Stimulated activated CD8-positive, alpha-beta memory T cell treated with anti-CD3 and anti-CD28 coated beads, Interleukin-15, amount 100 ng/mL, for 24 hours (primary cell): Measurements from ENCODE around the gene ITIH3.
"Not testable (repeated sequence)": the region's sequence is repeated elsewhere in the genome, so short reads cannot be mapped to it uniquely, and the experiment has no call there.

Source experiments
- DNase-seq: peaks from one replicate; pipeline ENCODE4 v3.0.0-alpha.2; 2020; ENCODE audit warnings: low read depth

The ITIH3 gene

DNA sequence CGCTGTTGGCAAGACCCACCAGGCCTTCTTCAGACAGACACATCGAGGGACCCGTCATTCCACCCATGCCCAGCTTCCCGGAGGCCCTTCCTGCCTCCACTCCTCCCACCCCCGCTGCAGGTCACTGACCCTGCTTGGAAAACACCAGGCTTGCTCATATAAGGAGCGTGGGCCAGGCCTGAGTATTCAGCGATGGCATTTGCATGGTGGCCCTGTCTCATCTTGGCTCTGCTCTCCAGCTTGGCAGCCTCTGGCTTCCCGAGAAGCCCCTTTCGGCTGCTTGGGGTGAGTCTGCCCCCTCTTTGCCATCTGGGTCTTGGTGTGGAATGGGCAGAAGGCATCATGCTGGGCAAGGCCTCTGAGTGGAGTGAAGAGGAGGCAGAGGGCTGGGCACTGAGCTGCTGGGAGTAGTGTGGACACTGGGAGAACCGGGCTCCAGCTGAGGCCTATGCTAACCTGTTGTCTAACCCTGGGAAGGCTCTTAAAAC, at the start of gene ITIH3:
TSS of gene ITIH3 (plus strand) at position 185 of the 488 bp plus-strand sequence. CDS start at position 193, 8 bp downstream.
- DNase-seq = no peak

DNA sequence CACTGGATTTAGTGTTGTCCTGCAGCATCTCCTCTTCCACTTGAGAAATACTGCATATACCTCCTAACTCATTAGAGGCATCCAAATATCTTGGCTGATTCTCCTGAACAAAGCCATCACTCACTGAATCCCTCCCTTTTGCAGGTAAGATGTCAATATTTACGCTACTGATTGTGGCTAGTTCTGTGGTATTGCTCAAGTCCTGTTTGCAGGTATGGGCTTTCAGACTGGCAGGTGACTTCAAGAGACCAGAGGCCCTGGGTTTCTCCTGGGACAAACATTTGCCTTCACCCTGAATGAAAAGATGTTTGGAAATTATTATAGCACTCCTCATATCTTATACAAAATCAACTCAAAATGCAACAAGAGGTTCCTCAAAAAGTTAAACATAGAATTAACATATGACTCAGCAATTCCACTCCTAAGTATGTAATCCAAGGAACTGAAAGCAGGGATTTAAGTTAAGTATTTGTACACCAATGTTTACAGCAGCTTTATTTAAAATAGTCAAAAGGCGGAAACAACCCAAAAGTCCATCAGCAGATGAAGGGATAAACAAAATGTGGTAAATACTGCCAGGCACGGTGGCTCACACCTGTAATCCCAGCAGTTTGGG, 42.4 kb upstream of the ITIH3 start:
- DNase-seq = no peak

GRCh38 chr3:52754373-52754772, 40.2 kb upstream of the ITIH3 start:
- DNase-seq = no peak

- no peak for DNase-seq
Observed at GRCh38 chr3:52756141-52756540, 38.5 kb upstream of the ITIH3 start.

DNA sequence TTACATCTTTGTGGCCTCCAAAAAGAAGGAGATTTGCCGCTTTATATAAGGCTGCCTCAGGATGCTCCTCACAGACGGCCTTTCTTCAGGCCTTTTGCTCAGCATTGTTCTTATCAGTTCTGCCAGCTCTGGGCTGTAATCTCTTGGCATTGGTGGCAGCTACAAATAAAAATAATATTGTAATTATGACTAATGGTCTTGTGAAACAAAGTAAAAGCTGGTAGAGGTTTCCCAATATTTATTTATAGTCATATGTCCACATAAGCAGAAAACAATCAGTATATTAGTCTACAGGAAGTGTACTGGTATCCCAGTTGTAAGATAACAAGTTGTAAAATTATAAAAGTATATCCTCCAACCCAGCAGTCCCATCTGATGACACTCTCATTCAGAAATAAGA, 31.1 kb upstream of the ITIH3 start:
- no peak for DNase-seq

DNA sequence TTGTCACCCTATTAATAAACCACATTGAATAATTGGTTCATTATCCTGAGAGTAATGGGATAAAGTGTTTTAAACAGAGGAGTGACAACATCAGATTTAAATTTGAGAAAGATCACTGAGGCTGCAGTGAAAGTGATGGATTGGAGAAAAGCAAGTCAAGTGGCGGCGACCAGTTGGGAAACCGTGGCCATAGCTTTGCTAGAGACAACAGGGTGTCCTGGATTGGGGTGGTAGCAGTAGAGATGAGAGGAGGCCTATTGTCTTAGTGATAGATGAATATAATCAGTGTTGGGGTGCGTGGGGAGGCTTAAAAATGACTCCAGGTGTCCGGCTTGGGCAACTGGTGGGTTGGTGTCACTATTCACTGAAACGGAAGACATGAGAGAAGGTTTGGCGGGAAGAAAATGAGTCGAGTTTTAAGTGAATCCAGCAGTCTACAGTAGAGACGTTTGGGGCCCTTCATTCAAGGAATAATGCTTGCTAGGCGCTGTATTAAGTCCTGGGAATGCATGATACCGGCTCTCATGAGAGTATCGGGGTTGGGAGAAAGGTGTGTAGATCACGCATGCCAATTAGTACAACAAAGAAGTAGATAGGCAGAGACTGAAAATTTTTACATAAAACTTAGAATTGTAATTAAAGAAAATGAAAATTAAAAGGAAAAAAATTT, 24.7 kb upstream of the ITIH3 start:
- DNase-seq = no peak

GRCh38 chr3:52770496-52771333, 23.9 kb upstream of the ITIH3 start, which contains the start of gene NEK4:
TSS of gene NEK4 (minus strand) at chr3:52770940. CDS start at chr3:52770746, 194 bp downstream.
- DNase-seq = peak; percentile 67

GRCh38 chr3:52771334-52771681, 23.3 kb upstream of the ITIH3 start:
- DNase-seq = no peak

- no peak for DNase-seq
Observed at GRCh38 chr3:52771702-52772101, 22.9 kb upstream of the ITIH3 start.

- DNase-seq = no peak
Observed at GRCh38 chr3:52773361-52774065, 21.1 kb upstream of the ITIH3 start.

DNA sequence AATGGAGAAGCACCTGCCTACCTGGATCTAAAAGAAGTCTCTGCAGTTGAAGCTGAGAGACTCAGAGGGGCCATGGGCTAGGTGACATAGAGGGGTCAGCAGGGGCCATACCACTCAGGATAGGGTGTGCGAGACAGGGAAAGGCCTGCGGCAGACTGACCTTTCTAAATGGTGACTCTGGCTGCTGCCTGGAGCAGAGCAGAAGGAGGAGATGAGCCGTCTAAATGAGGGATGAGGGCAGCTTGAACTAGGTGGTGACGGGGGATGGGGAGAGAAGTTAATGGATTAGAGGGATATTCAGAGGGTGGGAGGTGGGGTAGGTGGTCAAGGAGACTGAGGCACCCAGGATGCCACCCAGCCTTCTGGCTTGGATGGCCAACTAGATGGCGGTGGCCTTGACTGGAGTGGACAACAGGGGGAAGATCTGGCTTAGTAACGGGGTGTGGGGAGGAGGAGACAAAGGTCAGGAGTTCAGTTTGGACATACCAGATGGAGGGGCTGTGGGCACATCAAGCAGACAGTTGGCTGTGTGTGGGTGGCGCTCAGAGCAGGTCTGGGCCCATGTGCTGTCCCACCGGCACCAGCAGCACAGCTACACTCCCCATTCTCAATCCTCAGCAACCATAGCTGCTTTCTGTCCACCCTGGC, 20.4 kb upstream of the ITIH3 start:
- no peak for DNase-seq

DNA sequence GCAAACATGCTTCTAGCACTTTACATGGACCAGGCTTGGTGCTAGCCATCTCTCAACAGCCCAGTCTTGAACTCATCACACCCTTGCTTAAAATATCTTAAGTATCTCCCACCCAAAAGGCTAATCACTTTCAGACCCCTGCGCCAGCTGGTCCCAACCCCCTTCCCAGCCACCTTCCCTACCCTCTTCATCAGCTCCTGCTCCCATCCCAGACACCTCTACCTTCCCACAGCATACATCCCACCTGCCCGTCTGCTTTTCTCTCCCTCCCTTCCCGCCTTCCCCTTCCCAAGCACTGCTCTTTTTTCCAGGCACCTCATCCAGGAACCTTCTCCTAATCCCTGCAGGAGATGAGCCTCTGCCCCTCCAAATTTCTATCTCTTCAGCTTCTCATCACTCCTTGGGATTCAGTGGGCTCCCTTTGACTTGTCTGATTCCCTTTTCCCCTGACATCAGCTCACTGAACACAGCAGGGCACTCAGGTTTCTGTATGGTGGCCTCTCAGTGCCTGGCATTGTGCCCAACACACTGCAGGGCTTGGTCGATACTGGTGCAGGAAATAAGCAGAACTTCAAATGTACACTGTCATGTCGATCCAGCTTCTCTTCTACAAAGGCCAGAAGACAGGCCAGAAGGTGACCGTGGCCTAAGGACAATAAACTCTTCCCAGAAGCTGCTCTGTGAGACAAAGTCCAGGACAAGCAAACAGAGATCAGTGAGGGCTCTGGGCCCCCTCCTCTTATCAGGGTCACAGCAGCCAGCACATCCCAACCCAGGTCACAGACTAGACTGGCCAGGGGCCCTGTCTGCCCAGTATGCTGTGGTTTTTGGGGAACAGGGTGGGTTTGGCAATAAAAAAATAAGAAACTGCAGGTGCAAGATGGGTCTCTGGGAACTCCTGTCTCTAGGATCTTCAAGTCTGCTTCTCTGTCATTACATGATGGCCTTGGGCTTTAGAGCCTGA, 19.4 kb upstream of the ITIH3 start:
- DNase-seq = no peak

DNA sequence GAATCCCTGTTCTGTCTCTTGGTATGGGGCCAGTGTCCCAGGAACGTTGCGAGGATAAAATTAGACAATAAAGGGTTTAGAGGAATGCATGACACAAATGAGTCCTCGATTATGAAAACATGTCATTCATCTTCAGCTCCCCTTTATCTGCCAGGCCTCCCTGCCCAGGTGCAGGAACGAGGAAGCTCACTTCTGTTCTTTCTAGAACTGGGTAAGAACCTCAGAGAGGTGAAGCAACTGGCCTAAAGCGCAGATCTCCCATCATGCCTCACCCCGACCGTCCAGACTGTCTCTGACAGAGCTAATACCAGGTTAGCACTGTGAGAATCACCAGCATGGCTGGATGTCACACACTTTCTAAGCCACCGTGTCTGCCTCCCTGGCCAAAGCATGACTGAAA, 18.7 kb upstream of the ITIH3 start:
- no peak for DNase-seq

DNA sequence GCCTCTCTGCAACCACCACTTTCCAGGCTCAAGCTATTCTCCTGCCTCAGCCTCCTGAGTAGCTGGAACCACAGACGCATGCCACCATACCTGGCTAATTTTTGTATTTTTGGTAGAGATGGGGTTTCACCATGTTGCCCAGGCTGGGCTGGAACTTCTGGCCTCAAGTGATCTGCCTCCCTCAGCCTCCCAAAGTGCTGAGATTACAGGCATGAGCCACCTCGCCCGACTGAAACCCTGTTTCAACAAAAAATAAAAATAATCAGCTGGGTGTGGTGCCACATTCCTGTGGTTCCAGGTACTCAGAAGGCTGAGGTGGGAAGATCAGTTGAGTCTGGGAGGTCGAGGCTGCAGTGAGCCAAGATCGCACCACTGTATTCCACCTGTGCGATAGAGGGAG, 18.1 kb upstream of the ITIH3 start:
- not testable (repeated sequence) for DNase-seq

DNA sequence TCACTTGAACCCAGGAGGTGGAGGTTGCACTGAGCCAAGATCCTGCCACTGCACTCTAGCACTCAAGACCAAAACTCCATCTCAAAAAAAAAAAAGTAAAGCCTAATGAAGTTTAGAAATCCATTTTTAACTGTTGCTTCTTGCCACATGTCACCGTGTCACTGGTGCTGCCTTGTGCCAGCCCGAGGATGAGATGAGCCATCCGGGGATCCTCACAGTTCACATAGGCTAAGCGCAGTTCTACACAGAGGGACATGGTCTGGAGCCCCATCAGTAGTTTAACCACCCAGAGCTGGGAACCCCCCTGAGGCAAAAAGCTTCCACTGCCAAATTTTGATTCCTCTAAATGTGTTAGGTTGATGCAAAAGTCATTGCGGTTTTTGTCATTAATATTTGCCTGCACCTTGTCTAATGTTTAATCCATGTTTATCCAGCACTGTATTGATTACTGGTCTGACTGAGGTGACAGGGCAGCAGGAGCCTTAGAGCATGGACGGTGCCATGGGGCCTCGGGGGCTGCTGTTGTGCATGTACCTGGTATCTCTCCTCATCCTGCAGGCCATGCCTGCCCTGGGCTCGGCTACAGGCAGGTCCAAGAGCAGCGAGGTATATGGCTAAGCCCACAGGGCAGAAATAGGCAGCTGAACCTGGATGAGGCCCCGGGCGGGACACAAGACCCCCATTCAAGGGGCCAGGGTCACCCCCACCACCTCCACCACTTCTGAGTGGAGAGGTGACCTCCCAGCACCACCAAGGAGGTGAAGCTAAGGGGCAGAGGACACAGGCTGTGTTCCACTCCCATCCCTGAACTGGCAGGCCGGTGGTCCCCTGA, 17.3 kb upstream of the ITIH3 start, which contains the start of gene ITIH1:
TSS of gene ITIH1 (plus strand) at position 473 of the 832 bp plus-strand sequence. CDS start at position 490, 17 bp downstream.
- no peak for DNase-seq

- no peak for DNase-seq
Observed at GRCh38 chr3:52777959-52778805, 16.4 kb upstream of the ITIH3 start.

DNA sequence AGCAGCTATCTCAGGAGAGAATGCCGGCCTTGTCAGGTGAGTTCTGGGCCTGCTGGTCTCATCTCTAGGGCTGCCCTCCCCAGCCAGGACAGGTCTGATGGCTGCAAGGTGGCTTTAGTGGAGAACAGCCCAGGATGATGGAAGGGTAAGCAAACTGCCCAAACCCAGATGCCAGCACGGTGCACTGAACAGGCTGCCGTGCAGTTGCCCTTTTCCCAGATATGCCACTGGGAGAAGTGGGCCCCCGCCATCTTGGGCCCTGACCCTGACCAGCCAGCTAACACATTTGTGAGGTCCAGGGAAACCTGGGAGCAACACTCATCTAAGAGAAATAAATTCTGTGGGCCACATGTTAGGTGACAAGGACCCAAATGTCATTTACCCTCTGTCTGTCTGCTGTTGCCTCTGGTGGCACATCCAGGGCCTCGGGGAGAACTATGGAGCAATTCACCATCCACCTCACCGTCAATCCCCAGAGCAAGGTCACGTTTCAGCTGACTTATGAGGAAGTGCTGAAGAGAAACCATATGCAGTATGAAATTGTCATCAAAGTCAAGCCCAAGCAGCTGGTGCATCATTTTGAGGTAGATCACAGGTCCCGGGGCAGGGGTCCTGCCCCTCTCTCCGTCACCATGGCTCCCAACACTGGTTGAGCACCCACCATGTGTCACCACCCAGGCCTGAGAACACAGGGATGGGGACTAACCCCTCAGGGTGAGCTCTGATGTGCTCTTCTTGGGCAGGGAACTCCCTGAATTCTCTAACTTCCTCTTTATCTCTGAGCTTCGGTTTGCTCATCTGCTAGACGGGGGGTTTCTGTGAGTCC, 15.4 kb upstream of the ITIH3 start:
- DNase-seq = no peak
